Measurements from ENCODE around the gene UBE2H.

- no peak for TF ChIP-seq CTCF (conservative IDR thresholded peaks at IDR 0.05)
- TF ChIP-seq ZFX (IDR thresholded peaks at IDR 0.05) = no peak
Observed at GRCh38 chr7:129841465-129841864, 111.3 kb downstream of the UBE2H start.

Data from C4-2B (cell line).